Measurements from ENCODE around the gene UBE2N. TPM values are rescaled to one million over a fixed set of nuclear protein-coding genes. Genes with fewer than 3 reads are reported as not detected.

Gene UBE2N
- total and polyA plus RNA-seq, 11 donors: 53.6 to 107 (median 88.1) TPM

- DNase-seq (no peak), ATAC-seq (no peak)
- Histone ChIP-seq H3K9me3 (no peaks in the 10 kb centered on the region), H3K27me3 (no peaks in the 10 kb centered on the region), H3K4me1 (peaks cover 0 to 10% (median 0%) of the 10 kb centered on the region in 12 donors), H3K36me3 (no peaks in the 10 kb centered on the region), H3K4me3 (no peak overlapping the region), H3K27ac (no peak overlapping the region)
- WGBS, 4 donors: 67 to 72% (median 69%) methylated on average over 7 of the region's 7 CpGs
- TF ChIP-seq CTCF (IDR thresholded peaks at IDR 0.05) (no peak), POLR2A (IDR thresholded peaks at IDR 0.05) (no peak)
- intact Hi-C loops (cut with DNase I): no loop called here
Measured at GRCh38 chr12:93460902-93461301, 19.2 kb upstream of the UBE2N start.

- no peaks in the 10 kb centered on the region for H3K36me3 ChIP-seq
- TF ChIP-seq CTCF (IDR thresholded peaks at IDR 0.05) (no peak), POLR2A (IDR thresholded peaks at IDR 0.05) (no peak)
Measured at GRCh38 chr12:93460003-93460402, 18.3 kb upstream of the UBE2N start.

GRCh38 chr12:93459097-93459496 is 17.4 kb upstream of the UBE2N start:
- intact Hi-C loops (cut with DNase I): no loop called here
- H3K27ac ChIP-seq: no peak overlapping the region
- H3K36me3 ChIP-seq: no peaks in the 10 kb centered on the region
- TF ChIP-seq POLR2A (IDR thresholded peaks at IDR 0.05): no peak
- no peak for TF ChIP-seq CTCF (IDR thresholded peaks at IDR 0.05)
- H3K27me3 ChIP-seq: no peaks in the 10 kb centered on the region
- no peak for ATAC-seq
- peaks cover 0 to 10% (median 0%) of the 10 kb centered on the region in 12 donors for H3K4me1 ChIP-seq
- WGBS, 4 donors: 86 to 96% (median 96%) methylated on average over 5 of the region's 5 CpGs
- no peak for DNase-seq
- no peak overlapping the region for H3K4me3 ChIP-seq
- H3K9me3 ChIP-seq: no peaks in the 10 kb centered on the region

More at GRCh38 chr12:93460003-93460402, 18.3 kb upstream of the UBE2N start:
- ATAC-seq: no peak
- no peaks in the 10 kb centered on the region for H3K27me3 ChIP-seq
- no peak overlapping the region for H3K27ac ChIP-seq
- H3K4me3 ChIP-seq: no peak overlapping the region
- no peak for DNase-seq
- intact Hi-C loops (cut with DNase I): no loop called here
- H3K4me1 ChIP-seq: peaks cover 0 to 10% (median 0%) of the 10 kb centered on the region in 12 donors
- WGBS, 4 donors: 77 to 80% (median 80%) methylated on average over 6 of the region's 6 CpGs
- no peaks in the 10 kb centered on the region for H3K9me3 ChIP-seq

- Histone ChIP-seq H3K36me3 (no peaks in the 10 kb centered on the region), H3K4me1 (peaks cover 0 to 10% (median 0%) of the 10 kb centered on the region in 12 donors), H3K27ac (no peak overlapping the region), H3K27me3 (no peaks in the 10 kb centered on the region), H3K4me3 (no peak overlapping the region), H3K9me3 (no peaks in the 10 kb centered on the region)
- WGBS, 4 donors: 69 to 75% (median 71%) methylated on average over 2 of the region's 2 CpGs
- no peak for ATAC-seq
- DNase-seq: no peak
- no peak for TF ChIP-seq POLR2A (IDR thresholded peaks at IDR 0.05)
- TF ChIP-seq CTCF (IDR thresholded peaks at IDR 0.05): no peak
- intact Hi-C loops (cut with DNase I): no loop called here
Measured at GRCh38 chr12:93456077-93456476, 14.3 kb upstream of the UBE2N start.
